DMS 273 treated with DMSO at 0.1 percent for 48 hours (cell line): ENCODE data around the gene USH2A.
"Not testable (repeated sequence)": the region's sequence is repeated elsewhere in the genome, so short reads cannot be mapped to it uniquely, and the experiment has no call there.

Experiments
- DNase-seq: peaks from one replicate; lab custom pipeline; 2025; lab: John Stamatoyannopoulos, UW

Gene USH2A

DNA sequence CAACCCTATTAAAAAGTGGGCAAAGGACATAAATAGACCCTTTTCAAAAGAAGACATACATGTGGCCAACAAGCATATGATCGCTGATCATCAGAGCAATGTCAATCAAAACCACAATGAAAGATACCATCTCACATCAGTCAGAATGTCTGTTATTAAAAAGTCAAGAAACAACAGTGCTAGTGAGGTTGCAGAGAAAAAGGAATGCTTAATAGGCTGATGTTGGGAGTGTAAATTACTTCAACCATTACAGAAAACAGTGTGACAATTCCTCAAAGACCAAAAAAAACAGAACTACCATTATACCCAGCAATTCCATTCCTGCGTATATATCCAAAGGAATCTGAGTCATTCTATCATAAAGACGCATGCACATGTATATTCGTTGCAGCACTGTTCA, 13.2 kb downstream of the USH2A start:
- DNase-seq, result no peak

DNA sequence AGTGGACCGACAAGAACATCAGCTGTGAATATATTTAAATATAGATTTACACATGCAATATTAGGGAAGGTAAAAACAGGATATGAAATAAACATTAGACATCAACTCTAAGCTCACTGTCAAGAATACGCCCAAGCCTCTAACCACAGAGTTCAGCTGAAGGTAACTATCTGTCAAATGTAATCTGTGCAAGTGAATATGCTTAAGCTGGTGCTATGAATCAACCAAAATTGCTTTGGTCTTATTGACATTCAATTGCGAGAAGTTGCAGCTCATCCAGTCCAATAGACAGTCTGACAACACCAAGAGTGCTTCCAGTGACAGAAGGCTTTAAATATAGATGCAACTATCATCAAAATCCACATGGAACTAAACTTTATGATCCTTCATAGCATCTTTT, 32.3 kb downstream of the USH2A start:
- DNase-seq, result no peak

- DNase-seq, result no peak
Measured at GRCh38 chr1:216389774-216390173, 33.5 kb downstream of the USH2A start.

DNA sequence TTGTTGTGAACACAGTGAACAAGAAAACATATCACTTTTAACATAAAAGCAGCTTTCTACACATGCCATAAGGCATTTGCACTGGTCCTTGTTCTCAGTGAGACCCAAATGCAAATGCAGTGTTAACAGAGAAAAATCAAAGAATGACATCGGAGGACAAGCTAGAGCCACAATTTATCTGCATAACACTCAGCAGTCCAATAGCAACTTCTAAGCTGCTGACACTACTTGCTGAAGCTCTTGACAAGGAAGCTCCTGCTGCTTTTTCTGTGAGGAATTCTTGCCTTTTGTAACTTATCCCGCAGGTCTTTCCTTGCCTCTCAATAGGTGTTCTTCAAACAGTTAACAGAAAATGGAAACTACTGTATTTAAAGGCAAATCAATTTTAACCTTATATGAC, 34.7 kb downstream of the USH2A start:
- no peak for DNase-seq

DNA sequence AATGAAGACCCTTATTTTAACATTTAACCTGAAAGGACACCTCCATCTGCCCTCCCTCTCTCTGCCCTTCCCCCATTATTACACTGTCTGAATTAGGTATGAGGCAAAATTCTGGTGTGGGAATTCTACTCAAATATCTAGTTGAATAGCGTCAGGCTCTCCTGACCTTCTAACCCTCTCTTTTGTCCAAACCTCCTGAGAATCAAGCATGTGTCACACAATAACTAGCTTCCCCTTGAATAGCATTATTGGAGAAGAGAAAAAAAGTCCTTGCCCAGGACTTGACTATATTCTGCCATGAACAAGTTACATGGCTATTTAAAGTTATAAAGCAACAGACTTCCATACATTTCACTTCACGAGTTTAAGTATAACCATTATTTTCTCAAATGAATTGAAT, 35.5 kb downstream of the USH2A start:
- no peak for DNase-seq

DNA sequence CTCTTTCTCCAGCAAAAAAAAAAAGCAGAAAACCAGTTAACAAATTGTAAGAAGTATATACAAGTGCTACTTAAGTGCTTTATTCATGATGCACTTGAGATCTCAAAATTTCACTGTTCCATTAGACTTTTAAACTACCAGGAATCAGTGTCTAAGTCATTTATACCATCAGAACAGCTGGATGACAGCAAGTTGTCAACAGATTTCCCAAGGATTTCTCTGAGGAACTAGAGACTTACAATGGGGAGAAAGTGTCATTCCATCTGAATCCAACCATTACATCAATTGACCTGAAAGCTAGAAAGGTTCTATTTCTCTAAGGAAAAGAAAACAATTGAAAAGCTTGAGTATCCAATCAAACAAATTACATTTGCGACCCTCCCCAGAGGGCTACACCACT, 43.8 kb downstream of the USH2A start:
- DNase-seq, result no peak

- DNase-seq, result no peak
Measured at GRCh38 chr1:216368249-216368648, 55.0 kb downstream of the USH2A start.

DNA sequence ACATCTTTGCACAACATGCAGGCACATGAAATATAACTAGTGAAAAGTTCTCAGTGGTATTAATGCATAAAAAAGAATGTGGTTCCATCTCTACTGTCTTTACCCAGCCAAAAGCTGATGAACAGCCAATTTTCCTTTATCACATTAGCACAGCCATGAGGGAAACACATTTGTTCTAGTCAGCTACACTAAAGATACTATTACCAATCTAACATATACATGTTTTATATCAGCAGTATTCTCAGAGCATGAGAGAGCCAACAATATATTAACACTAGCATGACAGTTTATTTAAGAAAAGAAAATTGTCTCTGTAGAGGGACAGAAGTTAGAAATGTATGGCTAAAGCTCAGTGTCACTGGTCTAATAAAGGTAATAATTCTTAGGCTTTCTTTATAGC, 56.3 kb downstream of the USH2A start:
- no peak for DNase-seq

DNA sequence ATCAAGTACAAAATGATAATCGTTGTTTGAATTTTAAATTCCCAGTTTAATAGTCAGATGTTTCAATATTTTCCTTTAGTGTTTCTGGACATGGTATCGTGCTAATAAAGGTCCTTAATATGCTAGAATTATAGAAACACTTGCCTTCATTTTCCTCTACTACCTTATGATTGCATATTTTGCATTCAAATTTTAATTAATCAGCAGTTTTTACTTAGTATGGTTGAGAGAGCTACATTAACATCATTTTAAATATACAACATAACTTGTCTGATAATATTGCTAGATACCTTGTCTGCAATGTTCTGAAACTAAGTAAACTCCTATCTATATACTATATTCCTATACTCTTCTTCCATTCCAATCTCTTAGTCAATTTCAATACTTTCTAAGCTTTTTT, 66.3 kb downstream of the USH2A start:
- no peak for DNase-seq

DNA sequence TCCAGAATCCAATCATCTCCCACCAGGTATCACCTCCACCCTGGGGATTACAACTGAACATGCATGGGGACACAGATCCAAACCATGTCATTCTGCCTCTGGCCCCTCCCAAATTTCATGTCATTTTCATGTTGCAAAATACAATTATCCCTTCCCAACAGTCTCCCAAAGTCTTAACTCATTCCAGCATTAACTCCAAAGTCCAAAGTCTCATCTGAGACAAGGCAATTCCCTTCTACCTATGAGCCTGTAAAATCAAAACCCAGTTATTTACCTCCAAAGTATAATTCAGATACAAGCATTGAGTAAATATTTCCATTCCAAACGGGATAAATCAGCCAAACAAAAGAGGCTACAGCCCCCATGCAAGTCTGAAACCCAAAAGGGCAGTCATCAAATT, 73.1 kb downstream of the USH2A start:
- DNase-seq, result no peak

DNA sequence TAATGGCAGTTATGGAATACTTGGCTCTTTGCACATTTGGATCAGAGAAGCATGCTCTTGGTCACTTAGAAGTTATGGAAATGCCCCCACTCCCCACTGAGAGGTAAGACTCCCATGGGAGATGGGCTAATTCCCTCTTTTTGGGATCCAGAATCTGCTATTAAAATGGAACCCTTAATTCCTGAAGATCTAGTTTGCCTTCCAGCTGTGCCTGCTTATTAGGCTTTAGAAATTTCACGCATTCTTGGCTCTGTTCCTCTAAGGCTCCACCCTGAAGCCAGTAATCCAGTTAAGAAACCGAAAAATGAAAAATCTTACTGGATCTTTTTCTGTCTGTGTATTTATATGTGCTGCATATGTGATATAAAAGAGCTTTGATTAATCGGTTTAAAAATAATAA, 76.7 kb downstream of the USH2A start:
- no peak for DNase-seq

DNA sequence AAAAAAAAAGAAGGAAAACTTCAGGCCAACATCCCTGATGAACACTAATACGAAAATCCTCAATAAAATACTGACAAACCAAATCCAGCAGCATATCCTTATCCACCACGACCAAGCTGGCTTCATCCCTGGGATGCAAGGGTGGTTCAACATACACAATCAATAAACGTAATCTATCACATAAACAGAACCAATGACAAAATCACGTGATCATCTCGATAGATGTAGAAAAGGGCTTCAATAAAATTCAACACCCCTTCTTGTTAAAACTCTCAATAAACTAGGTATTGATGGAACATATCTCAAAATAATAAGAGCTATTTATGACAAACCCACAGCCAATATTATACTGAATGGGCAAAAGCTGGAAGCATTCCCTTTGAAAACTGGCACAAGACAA, 82.7 kb downstream of the USH2A start:
- not testable (repeated sequence) for DNase-seq

DNA sequence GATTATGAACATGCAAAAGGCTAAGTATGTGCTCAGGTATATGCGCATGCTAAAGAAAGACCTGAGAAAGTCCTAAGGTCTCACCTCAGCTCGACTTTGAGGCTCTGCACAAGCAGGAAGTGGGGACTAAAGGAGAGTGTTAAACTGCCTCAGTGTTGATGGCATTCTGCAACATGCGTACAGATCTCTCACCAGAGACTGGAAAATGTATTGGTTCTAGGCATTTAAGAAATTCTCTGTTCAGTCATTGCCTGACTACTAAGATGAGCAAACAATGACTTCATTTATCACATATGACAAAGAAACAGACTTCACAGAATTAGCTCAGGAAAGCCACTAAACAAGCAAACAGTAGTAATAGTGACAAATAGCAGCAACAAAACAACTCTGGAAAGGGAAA, 90.8 kb downstream of the USH2A start:
- no peak for DNase-seq

DNA sequence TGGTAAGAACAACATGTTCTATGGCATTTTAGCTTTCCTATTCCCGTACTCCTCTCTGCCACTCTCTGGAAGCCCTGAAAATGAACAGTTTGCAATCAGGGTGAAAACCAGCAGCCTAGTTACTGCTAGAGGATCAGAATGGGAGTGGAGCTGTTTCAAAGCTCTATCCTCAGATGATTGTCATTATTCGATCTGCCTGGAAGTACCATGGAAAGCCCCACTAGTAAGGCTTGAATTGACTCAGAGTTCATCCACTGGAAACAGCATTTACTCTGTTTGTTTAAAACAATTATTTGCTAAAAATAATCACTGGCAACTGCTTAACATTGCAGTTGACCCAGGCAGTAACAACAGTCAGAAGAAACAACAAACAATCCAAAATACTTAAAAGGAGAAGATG, 91.2 kb downstream of the USH2A start:
- DNase-seq, result no peak

DNA sequence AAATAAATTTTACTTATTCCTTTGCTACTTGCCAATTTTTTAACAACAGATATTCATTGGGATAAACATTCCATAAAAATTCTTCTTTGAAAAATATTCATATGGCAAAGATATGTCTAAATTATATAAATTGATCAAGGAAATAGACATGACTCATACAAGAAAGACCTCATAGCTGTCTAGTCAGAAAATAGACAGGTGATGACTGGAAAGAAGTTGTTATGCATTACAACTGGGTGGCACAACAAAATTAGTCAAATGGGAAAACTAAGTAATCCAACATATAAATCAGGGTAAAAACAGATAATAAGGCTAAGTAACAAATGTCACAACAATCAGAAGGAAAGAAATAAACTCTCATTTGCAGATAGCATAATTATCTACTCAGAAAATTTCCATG, 92.0 kb downstream of the USH2A start:
- no peak for DNase-seq

DNA sequence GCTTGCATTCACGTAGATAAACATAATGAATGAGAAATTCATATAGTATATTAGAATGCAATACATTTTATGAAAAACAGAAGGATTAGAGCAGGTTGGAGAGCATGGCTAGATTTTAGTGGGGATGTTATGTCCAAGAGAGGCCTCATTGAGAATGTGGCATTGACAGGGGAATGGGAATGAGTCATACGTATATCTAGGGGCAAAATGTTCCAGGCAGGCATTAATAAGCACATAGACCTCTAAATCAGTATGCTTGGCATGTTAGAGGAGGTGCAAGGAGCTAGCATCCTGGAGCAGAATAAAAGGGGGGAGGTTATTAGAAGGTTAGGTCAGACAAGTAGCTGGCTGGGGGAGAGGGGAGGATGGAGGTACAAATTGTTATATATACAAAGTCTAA, 93.0 kb downstream of the USH2A start:
- DNase-seq, result no peak

DNA sequence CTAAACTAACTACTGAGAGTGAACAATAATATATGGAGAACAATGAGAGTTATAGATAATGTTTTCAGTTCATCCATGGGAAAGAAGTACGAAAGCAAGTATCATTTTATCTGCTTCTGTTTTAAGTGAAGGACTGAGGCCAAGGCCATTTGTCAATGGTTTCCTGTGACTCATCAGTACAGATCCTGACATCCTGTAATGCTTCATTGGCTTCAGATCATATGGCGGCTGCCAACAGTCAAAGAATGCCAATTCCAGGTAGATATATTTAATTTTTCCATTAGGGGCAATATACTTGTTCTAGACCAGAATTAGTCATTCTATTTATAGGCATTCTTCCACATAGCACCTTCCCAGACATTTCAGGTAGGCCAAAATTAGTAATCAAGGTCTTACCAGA, 97.3 kb downstream of the USH2A start:
- no peak for DNase-seq

DNA sequence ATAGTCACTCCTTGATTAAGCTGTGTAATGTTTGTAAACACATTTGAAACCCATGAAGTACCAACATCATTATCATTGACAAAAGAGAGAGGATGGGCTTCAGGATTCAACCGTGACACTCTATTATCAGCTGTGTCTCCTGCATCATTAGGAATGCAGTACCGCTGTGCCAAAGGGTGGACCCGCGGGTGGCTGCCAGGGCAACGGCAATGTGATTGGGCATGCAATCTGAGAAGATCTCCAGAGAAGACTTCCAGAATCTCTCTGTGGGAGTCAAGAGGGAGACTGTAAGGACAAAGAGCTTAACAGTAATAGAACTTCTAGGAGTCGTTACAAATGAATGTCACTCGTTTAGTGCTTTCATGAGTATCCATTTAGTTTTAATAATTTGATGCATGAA, 97.9 kb downstream of the USH2A start:
- DNase-seq, result no peak

DNA sequence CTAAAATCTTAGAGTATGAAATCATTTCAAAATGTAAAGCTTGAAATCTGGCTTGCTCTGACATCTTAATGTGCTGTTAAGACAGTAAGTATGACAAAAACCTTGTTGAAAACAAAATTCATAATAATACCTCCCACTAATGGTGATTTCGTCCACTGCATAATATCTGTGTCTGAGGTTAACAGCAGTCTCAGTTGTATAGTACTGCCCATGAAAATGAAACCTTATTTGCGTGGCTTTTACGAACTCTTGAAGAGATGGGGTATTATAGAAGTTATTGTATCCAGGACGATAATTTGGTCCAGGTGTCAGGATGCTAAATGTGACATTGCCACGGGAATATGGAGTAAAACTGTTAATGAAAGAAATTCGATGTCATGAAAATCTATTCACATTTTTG, 99.9 kb downstream of the USH2A start:
- DNase-seq, result no peak

- no peak for DNase-seq
Measured at GRCh38 chr1:216314379-216315095, 108.7 kb downstream of the USH2A start.

GRCh38 chr1:216310776-216311175, 112.5 kb downstream of the USH2A start:
- DNase-seq, result peak; percentile 5

GRCh38 chr1:216306830-216307229, 116.4 kb downstream of the USH2A start:
- no peak for DNase-seq

DNA sequence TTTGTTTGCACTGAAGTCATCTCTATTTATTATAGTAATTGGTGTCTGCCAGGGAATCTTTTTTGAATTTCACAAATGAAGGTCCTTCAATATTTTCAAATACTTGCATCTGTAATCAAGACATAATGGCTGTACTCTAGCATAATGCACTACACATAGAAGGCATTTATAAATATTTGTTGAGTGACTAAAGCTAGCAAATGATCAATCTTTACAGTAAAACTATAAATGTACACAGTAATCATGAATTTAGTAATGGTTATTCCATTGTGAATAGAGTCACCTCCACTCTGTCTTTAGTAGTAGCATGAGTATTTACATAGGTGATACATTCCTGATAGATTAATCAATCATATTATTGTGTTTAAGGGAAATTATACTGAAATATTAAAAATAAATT, 119.6 kb downstream of the USH2A start:
- DNase-seq, result no peak

GRCh38 chr1:216293683-216294082, 129.6 kb downstream of the USH2A start:
- no peak for DNase-seq

DNA sequence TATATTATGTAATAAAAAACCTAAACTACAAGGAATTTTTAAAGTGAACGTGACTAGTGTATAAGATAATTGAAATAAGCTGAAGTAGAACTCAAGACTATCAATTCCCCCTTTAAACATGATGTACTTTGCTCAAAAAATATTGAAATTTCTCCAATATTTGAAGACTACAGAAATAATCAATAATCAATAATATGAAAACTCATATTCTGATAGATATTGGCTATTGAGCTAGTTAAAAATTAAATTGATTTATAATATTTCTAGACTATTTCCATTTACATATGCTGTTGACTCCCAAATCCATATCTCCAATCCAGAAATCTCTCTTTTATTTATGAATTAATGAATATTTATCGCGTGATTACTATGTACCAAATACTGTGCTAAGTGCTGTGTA, 133.2 kb downstream of the USH2A start:
- no peak for DNase-seq
